Kidney epithelial cell (primary cell): ENCODE data around the gene TUBG1. TPM values are rescaled to one million over a fixed set of nuclear protein-coding genes. Genes with fewer than 3 reads are reported as not detected.

Source experiments
- DNase-seq: peaks from one replicate; pipeline ENCODE4 v3.0.0-alpha.2; 2010; ENCODE audit warnings: low read depth
- H3K27me3 ChIP-seq: 2 replicates; pipeline ENCODE4 v1.6.0; 2011; ENCODE audit warnings: low read length; ENCODE audit not compliant: control insufficient read depth, insufficient read depth
- H3K36me3 ChIP-seq: 2 replicates; pipeline ENCODE4 v1.5.1; 2011; ENCODE audit warnings: low read length; ENCODE audit not compliant: control insufficient read depth, insufficient read depth
- H3K4me3 ChIP-seq: 2 replicates; pipeline ENCODE4 v1.5.1; 2011; ENCODE audit warnings: low read depth, mild to moderate bottlenecking, control low read depth, low read length
- total RNA-seq: library from RNA; depleted of rRNA; stranded (reverse); fragments of >200 nt; gene quantifications from 2 replicates; pipeline ENCODE4 v1.2.3, GENCODE V29; 2015
- TF ChIP-seq, protein P1 (sequence below): IDR thresholded peaks from 2 replicates; pipeline ENCODE4 v1.5.1; 2011; ENCODE audit warnings: mild to moderate bottlenecking, moderate library complexity, low read length, control low read depth, inconsistent platforms; ENCODE audit not compliant: insufficient read depth, poor library complexity, severe bottlenecking

TUBG1 gene
- total RNA-seq, 1 donor from 2014 or later = 37.6 TPM

DNA sequence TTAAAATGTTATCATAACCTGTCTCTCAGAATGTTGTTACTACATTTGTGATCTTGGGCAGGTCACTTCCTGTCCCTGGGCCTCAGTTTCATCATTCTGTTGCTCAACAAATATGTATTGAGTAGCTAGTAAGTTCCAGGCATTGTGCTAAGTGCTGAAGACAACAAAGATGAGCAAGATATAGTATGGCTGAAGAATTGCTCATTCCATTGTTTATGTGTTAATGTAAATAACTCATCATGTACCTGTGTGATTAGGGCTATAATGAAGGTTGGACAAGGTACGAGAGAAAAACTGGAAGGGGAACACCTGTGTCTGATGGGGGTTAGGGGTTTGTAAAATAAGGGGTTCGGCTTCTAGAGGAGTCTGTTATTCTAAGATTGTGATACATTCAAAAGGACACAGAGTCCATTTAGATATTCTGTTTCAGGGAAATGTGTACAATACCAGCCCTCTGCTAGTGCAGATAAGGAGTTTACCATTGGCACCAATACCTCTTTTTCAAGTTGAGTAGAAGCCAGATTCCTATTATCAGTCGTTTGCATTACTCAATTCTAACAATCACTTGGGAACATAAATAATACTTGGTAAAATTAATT, 20.0 kb downstream of the TUBG1 start:
- TF ChIP-seq, protein P1, sequence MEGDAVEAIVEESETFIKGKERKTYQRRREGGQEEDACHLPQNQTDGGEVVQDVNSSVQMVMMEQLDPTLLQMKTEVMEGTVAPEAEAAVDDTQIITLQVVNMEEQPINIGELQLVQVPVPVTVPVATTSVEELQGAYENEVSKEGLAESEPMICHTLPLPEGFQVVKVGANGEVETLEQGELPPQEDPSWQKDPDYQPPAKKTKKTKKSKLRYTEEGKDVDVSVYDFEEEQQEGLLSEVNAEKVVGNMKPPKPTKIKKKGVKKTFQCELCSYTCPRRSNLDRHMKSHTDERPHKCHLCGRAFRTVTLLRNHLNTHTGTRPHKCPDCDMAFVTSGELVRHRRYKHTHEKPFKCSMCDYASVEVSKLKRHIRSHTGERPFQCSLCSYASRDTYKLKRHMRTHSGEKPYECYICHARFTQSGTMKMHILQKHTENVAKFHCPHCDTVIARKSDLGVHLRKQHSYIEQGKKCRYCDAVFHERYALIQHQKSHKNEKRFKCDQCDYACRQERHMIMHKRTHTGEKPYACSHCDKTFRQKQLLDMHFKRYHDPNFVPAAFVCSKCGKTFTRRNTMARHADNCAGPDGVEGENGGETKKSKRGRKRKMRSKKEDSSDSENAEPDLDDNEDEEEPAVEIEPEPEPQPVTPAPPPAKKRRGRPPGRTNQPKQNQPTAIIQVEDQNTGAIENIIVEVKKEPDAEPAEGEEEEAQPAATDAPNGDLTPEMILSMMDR = no peak
- DNase-seq = no peak
- Histone ChIP-seq H3K4me3 (no peak overlapping the region), H3K36me3 (no peaks in the 10 kb centered on the region), H3K27me3 (no peaks in the 10 kb centered on the region)

DNA sequence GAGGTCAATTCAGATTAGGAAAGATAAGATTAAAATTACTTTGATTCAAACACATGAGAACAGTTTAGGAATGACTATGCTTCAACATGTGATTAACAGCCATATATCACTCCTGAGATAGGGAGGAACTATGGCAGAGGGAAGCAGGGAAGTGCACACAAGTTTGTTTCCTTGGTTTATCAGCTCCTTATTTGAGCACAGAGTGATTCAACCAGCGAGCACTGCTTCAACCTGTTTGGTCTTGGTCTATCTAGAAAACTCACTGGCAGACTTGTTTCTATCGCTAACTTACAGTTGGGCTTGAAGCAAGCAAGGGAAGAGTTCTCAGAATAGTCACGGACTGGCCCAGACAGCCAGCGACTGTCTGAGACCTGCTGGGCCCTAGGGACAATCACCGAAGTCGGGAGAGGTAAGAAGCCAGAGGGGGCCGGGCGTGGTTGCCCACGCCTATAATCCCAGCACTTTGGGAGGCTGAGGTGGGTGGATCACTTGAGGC, 23.5 kb downstream of the TUBG1 start:
- TF ChIP-seq, protein P1 = no peak
- no peak for DNase-seq
- H3K36me3 ChIP-seq = no peaks in the 10 kb centered on the region
- no peak overlapping the region for H3K4me3 ChIP-seq
- H3K27me3 ChIP-seq = no peaks in the 10 kb centered on the region

DNA sequence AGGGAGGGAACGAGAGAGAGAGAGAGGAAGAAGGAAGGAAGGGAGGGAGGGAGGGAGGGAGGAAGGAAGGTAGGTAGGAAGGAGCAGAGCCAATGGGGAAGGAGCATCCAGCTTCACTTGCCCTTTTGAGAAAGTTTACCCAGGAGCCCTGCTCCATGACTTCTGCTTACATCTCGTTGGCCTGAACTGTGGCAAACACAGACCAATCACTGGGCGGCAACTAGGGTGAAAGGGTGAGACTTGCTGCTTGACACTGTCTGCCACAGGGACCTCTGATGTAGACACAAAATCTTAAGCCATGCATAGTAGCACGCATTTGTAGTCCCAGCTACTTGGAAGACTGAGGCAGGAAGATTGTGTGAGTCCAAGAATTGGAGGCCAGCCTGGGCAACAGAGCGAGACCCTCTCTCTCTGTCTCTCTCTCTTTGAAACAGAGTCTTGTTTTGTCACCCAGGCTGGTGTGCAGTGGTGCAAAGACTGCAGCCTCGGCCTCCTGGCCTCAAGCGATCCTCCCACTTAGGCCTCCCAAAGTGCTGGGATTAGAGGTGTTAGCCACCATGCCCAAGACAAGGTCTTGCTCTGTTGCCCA, 30.1 kb downstream of the TUBG1 start:
- DNase-seq = no peak
- Histone ChIP-seq H3K4me3 (no peak overlapping the region), H3K36me3 (no peaks in the 10 kb centered on the region), H3K27me3 (peaks cover 5% of the 10 kb centered on the region)
- TF ChIP-seq, protein P1 = no peak

DNA sequence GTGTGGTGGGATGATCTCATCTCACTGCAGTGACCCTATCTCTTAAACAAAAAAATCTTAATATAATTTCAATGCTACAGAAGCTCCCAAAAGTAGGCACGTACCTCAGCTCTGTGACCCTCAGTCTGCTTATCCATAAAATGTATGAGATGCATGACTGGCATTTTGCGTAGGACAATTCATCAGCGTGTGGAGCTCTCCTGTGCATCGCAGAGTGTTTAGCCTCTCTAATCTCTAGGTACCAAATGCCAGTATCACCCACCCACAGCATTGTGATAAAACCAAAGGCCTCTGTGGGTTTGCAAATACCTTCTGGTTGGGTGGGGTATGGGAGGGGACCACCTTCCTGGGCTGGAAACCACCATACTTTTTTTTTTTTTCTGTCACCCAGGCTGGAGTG, 30.6 kb downstream of the TUBG1 start:
- H3K36me3 ChIP-seq = no peaks in the 10 kb centered on the region
- no peak overlapping the region for H3K4me3 ChIP-seq
- DNase-seq = no peak
- peaks cover 5% of the 10 kb centered on the region for H3K27me3 ChIP-seq
- TF ChIP-seq, protein P1 = no peak

DNA sequence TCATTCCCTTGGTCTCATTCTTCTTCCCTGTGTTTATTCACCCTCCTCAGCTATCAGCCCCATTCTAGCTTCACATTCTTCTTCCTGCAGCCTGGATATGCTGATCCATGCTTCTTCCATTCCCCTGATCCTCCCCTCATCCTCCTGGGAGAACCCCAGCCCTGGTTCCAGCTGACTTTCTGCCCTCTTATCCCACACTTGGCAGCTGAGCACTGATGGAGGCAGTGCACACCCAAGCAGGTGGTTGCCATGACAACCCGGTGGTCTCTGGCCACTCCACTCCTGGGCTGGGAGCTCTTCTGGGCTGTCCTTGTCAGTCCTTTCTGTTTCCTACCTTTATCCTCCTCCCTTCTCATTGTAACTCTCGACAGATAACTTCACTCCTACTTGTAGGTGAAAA, 32.9 kb downstream of the TUBG1 start:
- peaks cover 5% of the 10 kb centered on the region for H3K27me3 ChIP-seq
- TF ChIP-seq, protein P1 = no peak
- no peaks in the 10 kb centered on the region for H3K36me3 ChIP-seq
- no peak for DNase-seq
- H3K4me3 ChIP-seq = no peak overlapping the region

DNA sequence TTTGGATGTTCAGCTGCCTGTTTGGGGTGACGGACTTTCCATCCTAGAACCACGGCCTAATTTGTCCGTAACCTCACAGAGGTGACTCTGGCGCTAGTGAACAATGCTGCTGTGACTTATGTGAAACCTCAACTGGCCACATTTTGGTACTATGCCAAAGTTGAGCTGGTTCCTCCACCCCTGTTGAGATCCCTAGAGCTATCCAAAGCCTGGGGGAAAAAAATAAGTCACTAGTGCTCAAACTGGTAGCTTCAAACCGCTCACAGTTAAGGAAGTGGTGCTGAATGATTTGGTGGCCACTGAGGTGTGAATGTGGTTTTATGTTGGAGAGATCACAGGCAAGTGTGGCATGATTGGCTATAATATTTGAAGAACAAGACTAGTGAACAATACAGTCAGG, 38.3 kb downstream of the TUBG1 start:
- H3K4me3 ChIP-seq = no peak overlapping the region
- TF ChIP-seq, protein P1 = no peak
- no peak for DNase-seq
- H3K27me3 ChIP-seq = no peaks in the 10 kb centered on the region
- no peaks in the 10 kb centered on the region for H3K36me3 ChIP-seq
